ENCODE measurements around the gene VPS25. TPM values are rescaled to one million over a fixed set of nuclear protein-coding genes. Genes with fewer than 3 reads are reported as not detected.
A peak's percentile ranks its signal among the peaks of the same experiment; 100 is the strongest.

VPS25 gene
- total RNA-seq, 6 donors from 2014 or later = 19.0 to 54.6 (median 36.7) TPM

DNA sequence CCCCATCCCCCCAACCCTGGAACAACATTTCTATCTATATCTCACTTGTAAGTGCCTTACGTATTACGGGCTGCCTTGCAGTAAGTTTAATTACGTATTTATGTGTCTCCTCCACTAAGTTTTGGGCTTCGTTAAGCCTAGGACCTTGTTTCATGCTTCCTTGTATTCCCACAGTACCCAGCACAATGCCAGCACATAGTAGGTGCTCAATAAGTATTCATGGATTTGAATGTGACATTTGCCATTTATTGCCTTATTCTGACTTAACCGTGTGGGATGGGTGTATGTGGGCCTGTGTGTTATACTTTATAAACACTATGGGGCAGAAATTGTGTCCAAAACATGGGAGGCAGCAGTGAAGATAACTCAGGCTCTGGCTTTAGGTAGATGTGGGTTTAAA is 19.3 kb downstream of the VPS25 start:
- peaks cover 0 to 8% (median 0%) of the 10 kb centered on the region in 4 donors for H3K36me3 ChIP-seq
- ATAC-seq (ENCODE audit: low FRiP score in 2 of 2) (no peak), DNase-seq (no peak)
- no peaks in the 10 kb centered on the region for H3K27me3 ChIP-seq
- no peak overlapping the region for H3K4me3 ChIP-seq
- H3K9me3 ChIP-seq = no peaks in the 10 kb centered on the region
- 68 to 77% methylated on average over 5 of the region's 5 CpGs for WGBS, 2 donors
- no peak for TF ChIP-seq EP300 (IDR thresholded peaks at IDR 0.05)
- no peak for TF ChIP-seq POLR2AphosphoS5 (IDR thresholded peaks at IDR 0.05)
- H3K27ac ChIP-seq = no peak overlapping the region
- H3K4me1 ChIP-seq = peaks cover 6 to 13% (median 10%) of the 10 kb centered on the region in 4 donors

GRCh38 chr17:42795061-42795460 is 21.8 kb downstream of the VPS25 start:
- no peak for ATAC-seq (ENCODE audit: low FRiP score in 2 of 2)
- no peak overlapping the region for H3K4me3 ChIP-seq
- TF ChIP-seq POLR2AphosphoS5 (IDR thresholded peaks at IDR 0.05) = no peak
- no peak for TF ChIP-seq CTCF (IDR thresholded peaks at IDR 0.05)
- no peak for TF ChIP-seq POLR2A (IDR thresholded peaks at IDR 0.05)
- TF ChIP-seq EP300 (IDR thresholded peaks at IDR 0.05) = no peak
- H3K4me1 ChIP-seq = peaks cover 18 to 24% (median 22%) of the 10 kb centered on the region in 4 donors
- no peak overlapping the region for H3K27ac ChIP-seq
- DNase-seq = no peak
- H3K27me3 ChIP-seq = no peaks in the 10 kb centered on the region
- H3K9me3 ChIP-seq = no peaks in the 10 kb centered on the region
- whole genome bisulfite sequencing, 2 donors = 28 to 68% methylated on average over 4 of the region's 4 CpGs
- peaks cover 0 to 8% (median 0%) of the 10 kb centered on the region in 4 donors for H3K36me3 ChIP-seq

DNA sequence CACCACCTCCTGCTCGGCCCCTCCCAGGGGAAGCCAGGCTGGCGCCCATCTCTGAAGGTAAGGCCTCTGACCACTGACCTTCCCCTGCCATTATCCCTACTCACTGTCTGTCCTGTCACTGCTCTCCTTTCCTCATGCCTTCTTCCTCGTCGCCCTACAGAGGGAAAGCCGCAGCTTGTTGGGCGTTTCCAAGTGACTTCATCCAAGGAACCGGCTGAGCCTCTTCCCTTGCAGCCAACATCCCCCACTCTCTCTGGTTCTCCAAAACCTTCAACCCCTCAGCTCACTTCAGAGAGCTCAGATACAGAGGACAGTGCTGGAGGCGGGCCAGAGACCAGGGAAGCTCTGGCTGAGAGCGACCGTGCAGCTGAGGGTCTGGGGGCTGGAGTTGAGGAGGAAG is 22.2 kb downstream of the VPS25 start:
- H3K36me3 ChIP-seq = peaks cover 0 to 8% (median 0%) of the 10 kb centered on the region in 4 donors
- WGBS, 2 donors = 83 to 88% methylated on average over 10 of the region's 10 CpGs
- no peak overlapping the region for H3K4me3 ChIP-seq
- TF ChIP-seq CTCF (IDR thresholded peaks at IDR 0.05) (no peak), POLR2A (IDR thresholded peaks at IDR 0.05) (no peak), EP300 (IDR thresholded peaks at IDR 0.05) (no peak), POLR2AphosphoS5 (IDR thresholded peaks at IDR 0.05) (no peak)
- peaks cover 18 to 24% (median 22%) of the 10 kb centered on the region in 4 donors for H3K4me1 ChIP-seq
- DNase-seq (no peak), ATAC-seq (ENCODE audit: low FRiP score in 2 of 2) (no peak)
- H3K27ac ChIP-seq = no peak overlapping the region
- H3K9me3 ChIP-seq = no peaks in the 10 kb centered on the region
- H3K27me3 ChIP-seq = no peaks in the 10 kb centered on the region

GRCh38 chr17:42796066-42796758 is 23.0 kb downstream of the VPS25 start:
- Histone ChIP-seq H3K4me3 (no peak overlapping the region), H3K36me3 (peaks cover 0 to 8% (median 0%) of the 10 kb centered on the region in 4 donors), H3K4me1 (peaks cover 18 to 24% (median 22%) of the 10 kb centered on the region in 4 donors), H3K27ac (no peak overlapping the region), H3K27me3 (no peaks in the 10 kb centered on the region), H3K9me3 (no peaks in the 10 kb centered on the region)
- no peak for ATAC-seq (ENCODE audit: low FRiP score in 2 of 2)
- 90 to 92% methylated on average over 14 to 18 of the region's 18 CpGs for WGBS, 2 donors
- DNase-seq = peak in 1 of 2 donors; percentile 61
- TF ChIP-seq POLR2A (IDR thresholded peaks at IDR 0.05) = no peak
- no peak for TF ChIP-seq CTCF (IDR thresholded peaks at IDR 0.05)
- TF ChIP-seq POLR2AphosphoS5 (IDR thresholded peaks at IDR 0.05) = no peak
- no peak for TF ChIP-seq EP300 (IDR thresholded peaks at IDR 0.05)

DNA sequence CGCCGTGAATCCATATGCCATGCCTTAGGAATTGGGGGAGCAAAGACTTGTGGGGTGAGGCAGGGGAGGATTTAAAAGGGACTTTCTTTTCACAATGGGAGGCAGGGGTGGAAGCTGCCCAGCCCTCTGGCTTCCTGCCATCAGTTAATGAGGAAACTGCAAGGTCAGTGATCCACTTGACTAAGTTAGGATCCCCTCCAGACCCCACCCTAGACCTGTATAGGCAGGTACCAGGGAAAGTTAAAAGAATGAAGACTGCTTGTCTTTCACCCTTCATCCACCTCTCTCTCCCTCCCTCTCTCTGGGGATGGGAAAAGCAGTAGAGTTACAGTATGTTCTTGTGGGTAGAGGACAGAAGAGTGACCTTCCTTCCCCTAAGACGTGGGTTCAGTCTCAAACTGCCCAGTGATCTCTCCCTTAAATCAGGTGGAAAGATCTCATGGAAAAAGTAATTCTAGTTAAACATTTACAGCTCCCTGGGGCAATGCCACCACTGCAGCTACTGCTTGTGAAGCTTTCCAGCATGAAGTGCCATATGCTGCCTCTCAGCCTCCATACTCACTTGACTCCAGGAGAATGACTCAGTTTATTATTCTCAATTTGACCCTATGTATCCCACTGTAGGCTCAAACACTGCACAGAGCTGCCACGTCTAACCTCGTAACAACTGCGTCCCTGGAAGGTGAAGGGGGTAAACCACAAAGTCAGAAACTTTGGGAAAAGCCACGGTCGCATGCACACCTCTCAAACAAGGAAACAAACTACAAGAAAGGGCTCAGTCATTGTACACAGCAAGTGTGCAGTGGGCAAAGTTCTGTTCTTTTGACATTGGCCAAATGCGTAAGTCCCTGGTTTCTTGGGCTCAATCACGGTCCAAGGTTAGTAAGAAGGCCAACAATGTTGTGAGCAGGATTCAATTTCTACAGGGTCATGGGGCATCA is 24.1 kb downstream of the VPS25 start:
- Histone ChIP-seq H3K27me3 (no peaks in the 10 kb centered on the region), H3K4me3 (peak overlapping the region in 3 of 4 donors; percentile 70 to 95 (median 85)), H3K9me3 (no peaks in the 10 kb centered on the region), H3K36me3 (peaks cover 0 to 8% (median 0%) of the 10 kb centered on the region in 4 donors), H3K27ac (peak overlapping the region in 3 of 4 donors; percentile 55 to 92 (median 88)), H3K4me1 (peaks cover 18 to 24% (median 22%) of the 10 kb centered on the region in 4 donors)
- WGBS, 2 donors = 68 to 75% methylated on average over 10 of the region's 10 CpGs
- no peak for ATAC-seq (ENCODE audit: low FRiP score in 2 of 2)
- DNase-seq = peak in 1 of 2 donors; percentile 33
- TF ChIP-seq EP300 (IDR thresholded peaks at IDR 0.05) (no peak), POLR2AphosphoS5 (IDR thresholded peaks at IDR 0.05) (no peak), CTCF (IDR thresholded peaks at IDR 0.05) (no peak), POLR2A (IDR thresholded peaks at IDR 0.05) (no peak)

All from upper lobe of left lung (tissue), 6 donors.